IMR-90 (cell line): ENCODE results near the gene ACSS3. TPM values are rescaled to one million over a fixed set of nuclear protein-coding genes. Genes with fewer than 3 reads are reported as not detected.

ENCODE experiments used
- ATAC-seq: fragments of 200-7000 bp; cut with Tn5 transposase; 2 replicates; pipeline ENCODE4 v1.9.1; 2020; ENCODE audit warnings: low read depth, mild to moderate bottlenecking, moderate library complexity
- BruUV-seq: library from RNA; stranded (reverse); fragments of 400-500 nt; replicated peaks from 2 replicates; lab custom pipeline; 2021; lab: Mats Ljungman, UMichigan
- CTCF ChIA-PET: fragments of 300-600 bp; formaldehyde crosslinking; extraction: SDS; loops from one replicate; lab custom pipeline; 2021; ENCODE audit warnings: antibody characterized with exemption; lab: Yijun Ruan, JAX
- POLR2A ChIA-PET: fragments of 300-600 bp; sonication (Branson Sonifier 250); formaldehyde crosslinking; loops from one replicate; lab custom pipeline; 2022; ENCODE audit warnings: antibody characterized with exemption; ENCODE audit not compliant: unreplicated experiment; lab: Charles Lee
- DNase-seq: peaks from one replicate; pipeline ENCODE4 v3.0.0; 2013
- H2AFZ ChIP-seq: replicated peaks from 2 replicates; pipeline ENCODE3; 2013; ENCODE audit warnings: low read length, mild to moderate bottlenecking; ENCODE audit not compliant: poor library complexity
- H2AK5ac ChIP-seq: 2 replicates; pipeline ENCODE4 v1.6.1; 2013; ENCODE audit warnings: low read depth, low read length, inconsistent platforms
- H2AK9ac ChIP-seq: replicated peaks from 2 replicates; pipeline ENCODE3; 2013; ENCODE audit warnings: mild to moderate bottlenecking, low read depth, low read length, moderate library complexity; ENCODE audit not compliant: poor library complexity
- H2BK120ac ChIP-seq: 2 replicates; pipeline ENCODE4 v1.6.1; 2013; ENCODE audit warnings: low read depth, low read length, inconsistent platforms
- H2BK15ac ChIP-seq: 3 replicates; pipeline ENCODE4 v1.6.1; 2013; ENCODE audit warnings: low read depth, low read length, inconsistent platforms
- H2BK20ac ChIP-seq: 2 replicates; pipeline ENCODE4 v1.6.1; 2013; ENCODE audit warnings: low read depth, mild to moderate bottlenecking, inconsistent platforms, low read length, moderate library complexity
- H2BK5ac ChIP-seq: 2 replicates; pipeline ENCODE4 v1.6.1; 2013; ENCODE audit warnings: mild to moderate bottlenecking, low read depth, low read length, inconsistent platforms; ENCODE audit not compliant: poor library complexity, severe bottlenecking
- H3K14ac ChIP-seq: replicated peaks from 2 replicates; pipeline ENCODE4 v1.6.1; 2013; ENCODE audit warnings: low read depth, low read length, inconsistent platforms
- H3K18ac ChIP-seq: 2 replicates; pipeline ENCODE4 v1.6.1; 2013; ENCODE audit warnings: low read depth, low read length, control low read depth
- H3K23ac ChIP-seq: 2 replicates; pipeline ENCODE4 v1.6.1; 2013; ENCODE audit warnings: low read depth, low read length, inconsistent platforms
- H3K27ac ChIP-seq: 2 replicates; pipeline ENCODE4 v1.5.1; 2013; ENCODE audit warnings: mild to moderate bottlenecking, control low read depth, low read length; ENCODE audit not compliant: insufficient read depth
- H3K27me3 ChIP-seq: 2 replicates; pipeline ENCODE4 v1.6.1; 2013; ENCODE audit warnings: low read length; ENCODE audit not compliant: control insufficient read depth, insufficient read depth
- H3K36me3 ChIP-seq: 2 replicates; pipeline ENCODE4 v1.6.1; 2013; ENCODE audit warnings: low read length, mixed read lengths; ENCODE audit not compliant: control insufficient read depth, insufficient read depth
- H3K4ac ChIP-seq: 2 replicates; pipeline ENCODE4 v1.6.1; 2013; ENCODE audit warnings: low read depth, low read length, inconsistent platforms
- H3K4me1 ChIP-seq: 2 replicates; pipeline ENCODE4 v1.6.1; 2013; ENCODE audit warnings: low read length, mixed read lengths; ENCODE audit not compliant: control insufficient read depth, insufficient read depth
- H3K4me2 ChIP-seq: 2 replicates; pipeline ENCODE4 v1.6.1; 2013; ENCODE audit warnings: low read depth, mild to moderate bottlenecking, control low read depth, low read length, moderate library complexity
- H3K4me3 ChIP-seq: 2 replicates; pipeline ENCODE4 v1.5.1; 2013; ENCODE audit warnings: low read depth, mild to moderate bottlenecking, control low read depth, low read length, moderate library complexity; ENCODE audit not compliant: insufficient read depth
- H3K56ac ChIP-seq: 2 replicates; pipeline ENCODE4 v1.6.1; 2013; ENCODE audit warnings: low read length, inconsistent platforms; ENCODE audit not compliant: insufficient read depth; ENCODE audit errors: extremely low read depth
- H3K79me1 ChIP-seq, 2 experiments: 2 replicates each; pipeline ENCODE4 v1.6.1; 2013; ENCODE audit warnings: low read length in 2 of 2, inconsistent platforms in 1 of 2, low read depth in 1 of 2
- H3K9ac ChIP-seq: 2 replicates; pipeline ENCODE4 v1.6.1; 2013; ENCODE audit warnings: low read depth, low read length, control low read depth
- H3K9me1 ChIP-seq: 2 replicates; pipeline ENCODE4 v1.6.1; 2013; ENCODE audit warnings: low read length, inconsistent platforms; ENCODE audit not compliant: insufficient read depth
- H3K9me3 ChIP-seq: 2 replicates; pipeline ENCODE4 v1.6.1; 2013; ENCODE audit warnings: low read length; ENCODE audit not compliant: control insufficient read depth, insufficient read depth
- H4K20me1 ChIP-seq: 2 replicates; pipeline ENCODE4 v1.6.1; 2013; ENCODE audit warnings: low read length, inconsistent platforms; ENCODE audit not compliant: insufficient read depth
- H4K5ac ChIP-seq: 2 replicates; pipeline ENCODE4 v1.6.1; 2013; ENCODE audit warnings: mild to moderate bottlenecking, low read depth, low read length, control low read depth
- H4K8ac ChIP-seq, 2 experiments: 2 replicates each; pipeline ENCODE4 v1.6.1; 2013; ENCODE audit warnings: low read depth in 2 of 2, low read length in 2 of 2, control low read depth in 1 of 2, inconsistent platforms in 1 of 2
- H4K91ac ChIP-seq: 2 replicates; pipeline ENCODE4 v1.6.1; 2013; ENCODE audit warnings: low read depth, low read length, inconsistent platforms; ENCODE audit not compliant: insufficient read depth
- MAFK ChIP-seq: IDR thresholded peaks from 2 replicates; pipeline ENCODE4 v1.6.1; 2012; ENCODE audit warnings: low read depth, low read length, improper control_type of control experiment
- MAZ ChIP-seq: IDR thresholded peaks from 2 replicates; pipeline ENCODE4 v1.6.1; 2012; ENCODE audit warnings: low read depth, mild to moderate bottlenecking, low read length, improper control_type of control experiment, moderate library complexity, borderline replicate concordance
- WGBS, 2 experiments: methylation state at CpG; one replicate each; pipeline versions ENCODE4 v1.1.5 to v1.1.7; 2013; ENCODE audit warnings: missing lambda C conversion rate in 2 of 2; ENCODE audit not compliant: insufficient read length in 1 of 2; ENCODE audit errors: extremely low coverage in 2 of 2; 5-methylcytosine and 5-hydroxymethylcytosine counted together
- dilution Hi-C: fragments of 300-500 bp; cut with HindIII; formaldehyde crosslinking; loops from one replicate; pipeline ENCODE4 v1.14.3; 2018; ENCODE audit warnings: low sequenced_read_pairs; ENCODE audit not compliant: unreplicated experiment
- in situ Hi-C: fragments of 300-500 bp; cut with MboI; formaldehyde crosslinking; loops from 3 replicates; pipeline ENCODE4 v1.14.3; 2019; ENCODE audit warnings: low sequenced_read_pairs, inconsistent platforms, mixed read lengths
- intact Hi-C: fragments of 100-400 bp; cut with micrococcal nuclease; formaldehyde crosslinking; loops from 2 replicates; pipeline ENCODE4 v1.10.0; 2022
- polyA plus RNA-seq, 3 experiments: library from polyadenylated mRNA; depleted of rRNA; stranded (reverse); fragments of >200 nt; gene quantifications; 2 replicates each; pipeline ENCODE4 v1.2.3, GENCODE V29; 2012; ENCODE audit warnings: low replicate concordance in 1 of 3
- total RNA-seq: library from RNA; depleted of rRNA; stranded (reverse); fragments of >200 nt; gene quantifications from 2 replicates; pipeline ENCODE4 v1.2.3, GENCODE V29; 2012

The ACSS3 gene
- total and polyA plus RNA-seq, 2 of the 4 experiments (the other 2 are of a cell fraction), result 0.84 to 2.0 TPM

- in situ Hi-C loops, result loop anchor here (25.0 kb wide), 1 partner anchor 838 kb away; no protein-coding TSS in a partner anchor
Observed at GRCh38 chr12:81249976-81250375, 172.1 kb downstream of the ACSS3 start.

More at GRCh38 chr12:81249976-81250375, 172.1 kb downstream of the ACSS3 start:
- BruUV-seq, result no TSS peak
- Histone ChIP-seq H3K4ac (no peak overlapping the region), H2AFZ (no peak overlapping the region), H3K9me3 (no peaks in the 10 kb centered on the region), H2BK20ac (no peak overlapping the region), H2AK9ac (no peak overlapping the region), H3K4me3 (no peak overlapping the region), H3K27ac (no peak overlapping the region), H2BK5ac (no peak overlapping the region), H4K8ac (no peak overlapping the region), H3K23ac (no peak overlapping the region), H3K4me1 (no peaks in the 10 kb centered on the region), H3K9me1 (no peaks in the 10 kb centered on the region), H3K14ac (no peak overlapping the region), H2BK120ac (no peak overlapping the region), H4K20me1 (no peaks in the 10 kb centered on the region), H3K9ac (no peak overlapping the region), H4K91ac (no peak overlapping the region), H3K4me2 (no peak overlapping the region), H3K36me3 (no peaks in the 10 kb centered on the region), H3K79me1 (no peaks in the 10 kb centered on the region), H3K27me3 (no peaks in the 10 kb centered on the region), H3K56ac (no peak overlapping the region), H3K18ac (no peak overlapping the region), H2BK15ac (no peak overlapping the region), H2AK5ac (no peak overlapping the region), H4K5ac (no peak overlapping the region)
- DNase-seq, result no peak
- WGBS, 2 experiments, result no CpG with 5 or more reads among the region's 2 CpGs
- intact Hi-C loops (loop anchor here (10.0 kb wide), 3 partner anchors 415 to 935 kb away; no protein-coding TSS in a partner anchor), dilution Hi-C loops (no loop called here)
- POLR2A ChIA-PET, result no interaction called here
- TF ChIP-seq MAZ (no peak), MAFK (no peak)
- CTCF ChIA-PET, result no interaction called here
- no peak for ATAC-seq
